Measurements from ENCODE around the gene RIN2. TPM values are rescaled to one million over a fixed set of nuclear protein-coding genes. Genes with fewer than 3 reads are reported as not detected.

Gene RIN2
- total RNA-seq, 6 donors from 2014 or later, result 89.5 to 149 (median 109) TPM

GRCh38 chr20:19741924-19742323, 16.1 kb upstream of the RIN2 start:
- Histone ChIP-seq H3K9me3 (peaks cover 0 to 5% (median 0%) of the 10 kb centered on the region in 4 donors), H3K4me3 (no peak overlapping the region), H3K27ac (no peak overlapping the region), H3K36me3 (no peaks in the 10 kb centered on the region), H3K4me1 (peaks cover 3 to 10% (median 8%) of the 10 kb centered on the region in 4 donors), H3K27me3 (no peaks in the 10 kb centered on the region)
- peak in 1 of 2 donors; percentile 46 for ATAC-seq (ENCODE audit: low FRiP score in 2 of 2)
- 88 to 94% methylated on average over 2 of the region's 2 CpGs for WGBS, 2 donors
- DNase-seq, result no peak
- no peak for TF ChIP-seq EP300 (IDR thresholded peaks at IDR 0.05)
- TF ChIP-seq POLR2A (IDR thresholded peaks at IDR 0.05), result no peak
- TF ChIP-seq CTCF (IDR thresholded peaks at IDR 0.05), result no peak
- no peak for TF ChIP-seq POLR2AphosphoS5 (IDR thresholded peaks at IDR 0.05)

- WGBS, 2 donors, result 57 to 82% methylated on average over 9 of the region's 9 CpGs
- no peaks in the 10 kb centered on the region for H3K27me3 ChIP-seq
- H3K36me3 ChIP-seq, result no peaks in the 10 kb centered on the region
- H3K27ac ChIP-seq, result no peak overlapping the region
- peak in 1 of 2 donors; percentile 61 for DNase-seq
- peaks cover 0 to 5% (median 0%) of the 10 kb centered on the region in 4 donors for H3K9me3 ChIP-seq
- peaks cover 0 to 10% (median 6%) of the 10 kb centered on the region in 4 donors for H3K4me1 ChIP-seq
- H3K4me3 ChIP-seq, result no peak overlapping the region
- TF ChIP-seq POLR2AphosphoS5 (IDR thresholded peaks at IDR 0.05) (peak in 1 of 2 donors; percentile 56), EP300 (IDR thresholded peaks at IDR 0.05) (peak in 1 of 4 donors; percentile 61), POLR2A (IDR thresholded peaks at IDR 0.05) (no peak), CTCF (IDR thresholded peaks at IDR 0.05) (no peak)
- ATAC-seq (ENCODE audit: low FRiP score in 2 of 2), result peak in 1 of 2 donors; percentile 28
Observed at GRCh38 chr20:19742974-19743639, 15.0 kb upstream of the RIN2 start.

GRCh38 chr20:19743640-19743995, 14.4 kb upstream of the RIN2 start:
- ATAC-seq (ENCODE audit: low FRiP score in 2 of 2) (no peak), DNase-seq (no peak)
- 33 to 50% methylated on average over 1 of the region's 1 CpG for WGBS, 2 donors

GRCh38 chr20:19745106-19745505, 13.0 kb upstream of the RIN2 start:
- H3K27me3 ChIP-seq, result no peaks in the 10 kb centered on the region
- peaks cover 0 to 10% (median 6%) of the 10 kb centered on the region in 4 donors for H3K4me1 ChIP-seq
- no peak overlapping the region for H3K27ac ChIP-seq
- H3K9me3 ChIP-seq, result peaks cover 0 to 5% (median 0%) of the 10 kb centered on the region in 4 donors
- H3K36me3 ChIP-seq, result no peaks in the 10 kb centered on the region
- ATAC-seq (ENCODE audit: low FRiP score in 2 of 2) (no peak), DNase-seq (no peak)
- WGBS, 2 donors, result 95 to 97% methylated on average over 3 of the region's 3 CpGs
- H3K4me3 ChIP-seq, result no peak overlapping the region
- TF ChIP-seq EP300 (IDR thresholded peaks at IDR 0.05), result no peak
- TF ChIP-seq CTCF (IDR thresholded peaks at IDR 0.05), result no peak
- TF ChIP-seq POLR2A (IDR thresholded peaks at IDR 0.05), result no peak
- TF ChIP-seq POLR2AphosphoS5 (IDR thresholded peaks at IDR 0.05), result no peak

More at GRCh38 chr20:19743640-19743995, 14.4 kb upstream of the RIN2 start:
- Histone ChIP-seq H3K27me3 (no peaks in the 10 kb centered on the region), H3K4me3 (no peak overlapping the region), H3K36me3 (no peaks in the 10 kb centered on the region), H3K27ac (no peak overlapping the region), H3K9me3 (peaks cover 0 to 5% (median 0%) of the 10 kb centered on the region in 4 donors), H3K4me1 (peaks cover 0 to 10% (median 6%) of the 10 kb centered on the region in 4 donors)
- TF ChIP-seq EP300 (IDR thresholded peaks at IDR 0.05) (no peak), CTCF (IDR thresholded peaks at IDR 0.05) (no peak), POLR2A (IDR thresholded peaks at IDR 0.05) (no peak), POLR2AphosphoS5 (IDR thresholded peaks at IDR 0.05) (no peak)

- ATAC-seq (ENCODE audit: low FRiP score in 2 of 2), result no peak
- H3K36me3 ChIP-seq, result no peaks in the 10 kb centered on the region
- WGBS, 2 donors, result 71 to 85% methylated on average over 1 of the region's 1 CpG
- TF ChIP-seq CTCF (IDR thresholded peaks at IDR 0.05) (no peak), POLR2A (IDR thresholded peaks at IDR 0.05) (no peak), EP300 (IDR thresholded peaks at IDR 0.05) (no peak)
- DNase-seq, result no peak
- H3K27me3 ChIP-seq, result no peaks in the 10 kb centered on the region
- H3K27ac ChIP-seq, result no peak overlapping the region
- H3K4me1 ChIP-seq, result peaks cover 0 to 11% (median 6%) of the 10 kb centered on the region in 4 donors
- H3K9me3 ChIP-seq, result peaks cover 0 to 5% (median 0%) of the 10 kb centered on the region in 4 donors
- no peak overlapping the region for H3K4me3 ChIP-seq
Observed at GRCh38 chr20:19745584-19745983, 12.5 kb upstream of the RIN2 start.
